Calu3 (cell line): ENCODE data around the gene SNX20. TPM values are rescaled to one million over a fixed set of nuclear protein-coding genes. Genes with fewer than 3 reads are reported as not detected.

ENCODE experiments used
- BruUV-seq: library from RNA; stranded (reverse); fragments of 400-500 nt; replicated peaks from 2 replicates; lab custom pipeline; 2021; lab: Mats Ljungman, UMichigan
- CTCF ChIA-PET: fragments of 300-600 bp; sonication (Branson Sonifier 250); formaldehyde crosslinking; loops from one replicate; lab custom pipeline; 2022; ENCODE audit warnings: antibody characterized with exemption; lab: Charles Lee
- DNase-seq: peaks from one replicate; pipeline ENCODE4 v3.0.0; 2022
- H3K27ac Mint-ChIP-seq: one replicate; pipeline ENCODE4 v1.8.0; 2022; ENCODE audit warnings: mixed read lengths; ENCODE audit not compliant: unreplicated experiment
- H3K27me3 Mint-ChIP-seq: one replicate; pipeline ENCODE4 v1.8.0; 2022; ENCODE audit warnings: mixed read lengths; ENCODE audit not compliant: unreplicated experiment
- H3K36me3 Mint-ChIP-seq: one replicate; pipeline ENCODE4 v1.8.0; 2022; ENCODE audit warnings: mild to moderate bottlenecking, moderate library complexity, mixed read lengths; ENCODE audit not compliant: insufficient read depth, unreplicated experiment
- H3K4me1 Mint-ChIP-seq: one replicate; pipeline ENCODE4 v1.8.0; 2022; ENCODE audit warnings: mild to moderate bottlenecking, low read depth, mixed read lengths; ENCODE audit not compliant: unreplicated experiment
- H3K4me3 Mint-ChIP-seq: one replicate; pipeline ENCODE4 v1.8.0; 2022; ENCODE audit warnings: mild to moderate bottlenecking, low read depth, moderate library complexity, mixed read lengths; ENCODE audit not compliant: unreplicated experiment
- H3K9me3 Mint-ChIP-seq: one replicate; pipeline ENCODE4 v1.8.0; 2022; ENCODE audit warnings: low read depth, mixed read lengths; ENCODE audit not compliant: unreplicated experiment
- intact Hi-C: fragments of 100-400 bp; cut with micrococcal nuclease; formaldehyde crosslinking; loops from one replicate; pipeline ENCODE4 v1.10.0; 2022; ENCODE audit not compliant: unreplicated experiment
- total RNA-seq: library from RNA; stranded (reverse); gene quantifications from 2 replicates; pipeline ENCODE4 v1.2.3, GENCODE V29; 2022
- TF ChIP-seq, protein P1 (sequence below): fragments of 200-600 bp; IDR thresholded peaks from one replicate; pipeline ENCODE4 v1.8.0; 2022; ENCODE audit warnings: antibody characterized with exemption; ENCODE audit not compliant: unreplicated experiment

Gene SNX20
- total RNA-seq, 1 experiment from 2014 or later = not detected

- no peaks in the 10 kb centered on the region for H3K9me3 Mint-ChIP-seq
- no peaks in the 10 kb centered on the region for H3K4me1 Mint-ChIP-seq
- BruUV-seq = no TSS peak
- intact Hi-C loops = no loop called here
- no peak overlapping the region for H3K4me3 Mint-ChIP-seq
- H3K36me3 Mint-ChIP-seq = no peaks in the 10 kb centered on the region
- TF ChIP-seq, protein P1, sequence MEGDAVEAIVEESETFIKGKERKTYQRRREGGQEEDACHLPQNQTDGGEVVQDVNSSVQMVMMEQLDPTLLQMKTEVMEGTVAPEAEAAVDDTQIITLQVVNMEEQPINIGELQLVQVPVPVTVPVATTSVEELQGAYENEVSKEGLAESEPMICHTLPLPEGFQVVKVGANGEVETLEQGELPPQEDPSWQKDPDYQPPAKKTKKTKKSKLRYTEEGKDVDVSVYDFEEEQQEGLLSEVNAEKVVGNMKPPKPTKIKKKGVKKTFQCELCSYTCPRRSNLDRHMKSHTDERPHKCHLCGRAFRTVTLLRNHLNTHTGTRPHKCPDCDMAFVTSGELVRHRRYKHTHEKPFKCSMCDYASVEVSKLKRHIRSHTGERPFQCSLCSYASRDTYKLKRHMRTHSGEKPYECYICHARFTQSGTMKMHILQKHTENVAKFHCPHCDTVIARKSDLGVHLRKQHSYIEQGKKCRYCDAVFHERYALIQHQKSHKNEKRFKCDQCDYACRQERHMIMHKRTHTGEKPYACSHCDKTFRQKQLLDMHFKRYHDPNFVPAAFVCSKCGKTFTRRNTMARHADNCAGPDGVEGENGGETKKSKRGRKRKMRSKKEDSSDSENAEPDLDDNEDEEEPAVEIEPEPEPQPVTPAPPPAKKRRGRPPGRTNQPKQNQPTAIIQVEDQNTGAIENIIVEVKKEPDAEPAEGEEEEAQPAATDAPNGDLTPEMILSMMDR = no peak
- peaks cover 87% of the 10 kb centered on the region for H3K27me3 Mint-ChIP-seq
- CTCF ChIA-PET = no interaction called here
- H3K27ac Mint-ChIP-seq = no peak overlapping the region
- no peak for DNase-seq
These were observed 7.8 kb upstream of the SNX20 start for GRCh38 chr16:50688867-50689266.

GRCh38 chr16:50688083-50688482 is 7.0 kb upstream of the SNX20 start:
- no peak for DNase-seq
- no TSS peak for BruUV-seq
- Mint-ChIP-seq H3K9me3 (no peaks in the 10 kb centered on the region), H3K36me3 (no peaks in the 10 kb centered on the region), H3K27me3 (peaks cover 82% of the 10 kb centered on the region), H3K4me1 (no peaks in the 10 kb centered on the region), H3K27ac (no peak overlapping the region), H3K4me3 (no peak overlapping the region)
- intact Hi-C loops = no loop called here
- CTCF ChIA-PET = interaction anchor here (0.6 kb wide), 1 partner anchor 164 kb away, joined by 3 read pairs; no protein-coding TSS in a partner anchor
- TF ChIP-seq, protein P1 = no peak

- peaks cover 56% of the 10 kb centered on the region for H3K27me3 Mint-ChIP-seq
- no peaks in the 10 kb centered on the region for H3K9me3 Mint-ChIP-seq
- CTCF ChIA-PET = no interaction called here
- no TSS peak for BruUV-seq
- H3K27ac Mint-ChIP-seq = no peak overlapping the region
- no peak for DNase-seq
- TF ChIP-seq, protein P1 = no peak
- H3K36me3 Mint-ChIP-seq = no peaks in the 10 kb centered on the region
- intact Hi-C loops = no loop called here
- H3K4me1 Mint-ChIP-seq = no peaks in the 10 kb centered on the region
- H3K4me3 Mint-ChIP-seq = no peak overlapping the region
These were observed 4.5 kb upstream of the SNX20 start for GRCh38 chr16:50685462-50686063.

- H3K27me3 Mint-ChIP-seq = peaks cover 50% of the 10 kb centered on the region
- TF ChIP-seq, protein P1 = no peak
- CTCF ChIA-PET = no interaction called here
- DNase-seq = no peak
- no peak overlapping the region for H3K4me3 Mint-ChIP-seq
- H3K27ac Mint-ChIP-seq = no peak overlapping the region
- H3K36me3 Mint-ChIP-seq = no peaks in the 10 kb centered on the region
- no peaks in the 10 kb centered on the region for H3K4me1 Mint-ChIP-seq
- intact Hi-C loops = no loop called here
- H3K9me3 Mint-ChIP-seq = no peaks in the 10 kb centered on the region
- no TSS peak for BruUV-seq
These were observed 3.8 kb upstream of the SNX20 start for GRCh38 chr16:50684823-50685461.
